NK-92 (cell line): Measurements from ENCODE around the gene TCIRG1.

Source experiments
- DNase-seq: peaks from one replicate; lab custom pipeline; 2025; ENCODE audit not compliant: unreplicated experiment; lab: John Stamatoyannopoulos, UW

The TCIRG1 gene

DNA sequence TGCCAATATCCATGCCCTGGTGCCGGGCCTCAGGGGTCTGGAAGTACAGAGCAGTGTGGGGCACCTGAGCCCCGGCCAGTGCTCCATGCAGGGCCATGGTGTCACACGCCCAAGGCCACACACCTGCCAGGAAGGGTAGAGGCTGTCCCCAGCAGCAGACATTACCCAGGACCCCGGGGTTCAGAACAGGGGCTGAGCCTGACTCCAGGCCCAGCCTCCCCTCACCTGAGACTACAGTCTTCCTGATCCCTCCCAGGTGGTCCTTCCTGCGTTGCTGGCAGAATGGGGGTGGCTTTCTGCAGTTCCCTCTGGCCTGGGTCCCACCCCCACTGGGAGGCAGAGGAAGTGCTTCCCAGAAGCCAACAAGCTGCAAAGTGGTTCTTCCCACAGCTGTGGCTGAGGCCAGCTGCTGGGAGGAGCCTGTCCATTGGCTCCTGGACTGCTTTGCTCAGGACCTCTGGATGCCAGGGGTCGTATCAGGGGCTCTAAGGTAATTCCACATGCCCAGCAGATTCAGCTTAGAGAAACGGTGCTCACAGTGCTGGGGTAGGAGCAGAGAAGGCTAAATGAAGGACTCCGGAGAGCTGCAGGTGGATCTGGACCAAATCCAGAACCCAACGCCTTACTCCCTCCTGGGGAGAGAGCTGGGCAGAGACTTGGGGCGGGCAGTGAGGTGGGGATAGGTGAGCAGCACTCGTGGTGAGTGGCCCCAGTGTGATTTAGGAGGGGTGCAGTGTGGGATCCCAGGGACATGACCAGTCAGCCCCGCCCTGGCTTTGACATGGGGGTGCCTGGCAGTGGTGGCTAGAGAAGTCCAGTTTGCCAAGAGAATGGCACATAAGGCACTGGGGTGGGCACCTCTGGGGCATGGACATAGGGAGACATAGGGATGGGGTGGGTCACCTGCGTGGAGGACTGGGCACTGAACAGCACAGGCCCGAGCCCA lies 12.6 kb downstream of the TCIRG1 start:
- no peak for DNase-seq

DNA sequence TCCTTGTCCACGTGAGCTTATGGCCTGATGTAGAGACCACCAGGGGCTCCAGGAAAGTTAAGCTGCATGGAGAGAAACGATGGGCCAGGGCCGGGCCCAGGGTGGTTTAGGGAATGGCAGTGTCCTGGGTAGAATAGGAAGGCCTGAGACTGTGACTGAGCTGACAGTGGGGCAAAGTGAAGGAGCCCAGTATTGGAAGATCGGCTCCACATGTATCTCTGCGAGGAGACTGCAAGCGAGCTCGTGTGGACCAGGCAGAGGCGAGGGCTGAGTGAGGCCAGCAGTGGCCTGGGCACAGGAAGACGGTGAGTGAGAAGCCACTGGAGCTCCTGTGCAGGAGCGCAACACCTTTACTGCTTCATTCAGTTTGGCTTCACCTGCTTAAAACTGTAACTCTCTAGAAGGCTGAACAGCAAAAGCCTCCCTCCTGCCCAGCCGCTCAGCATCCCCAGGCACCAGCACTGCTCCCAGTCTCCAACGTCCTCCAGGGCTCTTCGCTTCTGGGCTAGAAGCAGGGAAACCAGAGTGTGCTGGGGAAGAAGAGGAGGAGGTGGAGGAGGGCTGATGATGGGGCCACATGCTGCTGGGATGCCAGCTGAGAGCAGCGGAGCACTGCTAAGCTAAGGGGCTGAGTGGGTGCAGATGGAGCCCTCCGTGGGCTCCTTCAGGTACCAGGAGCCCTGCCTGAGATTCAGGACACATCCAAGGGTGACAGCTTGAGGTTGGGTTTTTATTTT lies 13.5 kb downstream of the TCIRG1 start:
- DNase-seq = no peak

DNA sequence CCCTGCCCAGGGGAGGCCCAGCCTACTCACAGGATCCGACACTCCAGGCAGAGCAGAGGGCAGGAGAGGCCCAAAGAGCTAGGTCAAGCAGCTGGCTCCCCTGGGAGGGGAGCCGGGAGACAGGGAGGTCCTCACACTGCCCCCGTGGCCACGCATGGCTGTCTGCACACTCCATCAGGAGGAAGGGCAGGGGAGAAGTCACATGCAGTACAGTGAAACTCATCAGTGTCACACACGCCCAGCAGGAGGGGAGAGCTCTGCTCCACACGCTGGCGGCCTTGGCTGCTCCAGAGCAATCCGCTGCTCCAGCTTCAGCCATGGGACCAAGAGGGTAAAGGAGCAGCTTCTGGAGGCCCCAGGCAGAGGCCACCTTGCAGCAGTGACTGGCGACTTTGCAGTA lies 14.3 kb downstream of the TCIRG1 start:
- DNase-seq = no peak

DNA sequence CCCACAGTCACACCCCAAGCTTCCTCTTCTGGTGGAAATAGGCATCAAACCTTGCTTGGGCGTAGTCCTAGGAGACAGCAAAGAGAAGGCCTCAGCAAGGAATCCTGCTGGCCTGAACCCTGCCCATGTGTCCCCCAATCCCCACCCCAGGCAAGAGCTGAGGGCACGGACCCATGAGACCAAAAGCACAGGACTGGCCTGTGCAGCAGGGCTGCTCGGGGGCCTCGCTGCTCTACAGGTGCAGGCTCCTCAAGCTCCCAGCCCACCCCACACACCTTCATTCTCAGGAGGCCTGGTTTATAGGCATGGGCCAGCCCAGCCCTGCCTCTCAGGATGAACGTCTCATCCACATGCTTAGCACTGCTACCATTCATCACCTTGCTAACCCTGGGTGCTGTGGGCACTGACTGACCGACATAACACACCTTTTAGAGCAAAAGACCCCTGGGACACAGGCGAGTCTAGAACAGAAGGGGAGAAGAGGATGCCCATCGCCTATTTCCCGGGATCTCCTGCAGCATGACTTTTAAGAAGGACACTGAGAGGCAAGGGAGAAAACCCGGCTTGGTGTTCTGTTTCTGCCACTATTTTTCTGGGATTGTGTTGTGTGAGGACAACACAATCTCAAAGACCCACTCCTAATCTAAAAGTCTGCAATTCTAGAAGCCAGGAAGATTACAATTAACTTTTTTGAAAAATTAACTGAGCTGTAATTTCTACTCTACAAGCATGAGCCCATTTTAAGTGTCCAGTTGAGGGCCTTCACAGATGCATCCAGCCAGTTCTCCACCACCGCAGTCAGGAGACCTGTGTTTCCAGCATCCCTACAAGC lies 15.4 kb downstream of the TCIRG1 start:
- no peak for DNase-seq

DNA sequence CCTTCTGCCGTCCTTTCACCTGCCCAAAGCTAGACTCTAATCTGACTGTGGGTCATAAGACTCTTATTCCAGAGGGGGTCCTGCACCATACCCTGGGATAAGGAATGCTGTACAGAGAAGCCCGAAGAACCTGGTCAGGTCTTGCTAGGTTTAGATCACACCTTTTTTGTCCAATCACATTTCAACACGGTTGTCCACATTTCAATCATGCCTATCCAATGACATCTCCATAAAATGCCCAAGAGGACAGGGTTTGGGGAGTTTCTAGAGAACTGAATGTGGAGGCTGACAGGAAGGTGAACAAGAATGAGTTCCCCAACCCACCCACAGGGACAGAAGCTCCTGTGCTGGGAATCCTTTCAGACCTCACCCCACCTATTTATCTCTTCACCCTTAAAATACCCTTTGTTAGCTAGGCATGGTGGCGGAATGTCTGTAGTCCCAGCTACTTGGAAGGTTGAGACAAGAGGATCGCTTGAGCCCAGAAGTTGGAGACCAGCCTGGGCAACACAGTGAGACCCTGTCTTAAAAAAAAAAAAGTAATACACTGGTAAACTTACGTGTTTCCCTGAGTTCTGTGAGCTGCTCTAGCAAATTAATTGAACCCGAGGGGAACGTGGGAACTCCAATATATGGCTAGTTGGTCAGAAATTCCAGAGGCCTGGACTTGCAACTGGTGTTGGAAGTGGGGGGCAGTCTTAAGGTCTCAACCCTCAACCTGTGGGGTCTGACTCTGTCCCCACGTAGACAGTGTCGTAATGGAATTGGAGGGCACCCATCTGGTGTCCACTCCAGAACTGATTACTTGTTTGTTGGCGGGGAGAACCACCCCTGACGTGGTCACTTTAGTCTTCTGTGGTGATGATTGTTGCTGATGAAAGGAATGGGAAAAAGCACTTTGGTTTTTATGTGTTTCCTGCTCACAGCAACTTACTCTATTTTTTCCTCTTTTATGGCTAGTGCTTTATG lies 17.8 kb downstream of the TCIRG1 start:
- DNase-seq = no peak

DNA sequence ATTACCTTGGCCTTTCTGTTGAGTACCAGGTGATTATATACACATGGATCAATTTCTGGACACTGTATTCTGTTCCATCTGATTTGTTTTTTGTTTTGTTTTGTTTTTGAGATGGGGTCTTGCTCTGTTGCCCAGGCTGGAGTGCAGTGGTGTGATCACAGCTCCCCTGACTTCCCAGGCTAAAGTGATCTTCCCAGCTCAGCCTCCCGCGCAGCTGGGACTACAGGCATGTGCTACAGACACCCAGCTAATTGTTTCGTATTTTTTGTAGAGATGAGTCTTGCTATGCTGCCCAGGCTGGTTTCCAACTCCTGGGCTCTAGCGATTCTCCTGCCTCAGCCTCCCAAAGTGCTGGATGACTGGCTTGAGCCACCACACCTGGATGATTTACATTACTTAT lies 19.0 kb downstream of the TCIRG1 start:
- no peak for DNase-seq

DNA sequence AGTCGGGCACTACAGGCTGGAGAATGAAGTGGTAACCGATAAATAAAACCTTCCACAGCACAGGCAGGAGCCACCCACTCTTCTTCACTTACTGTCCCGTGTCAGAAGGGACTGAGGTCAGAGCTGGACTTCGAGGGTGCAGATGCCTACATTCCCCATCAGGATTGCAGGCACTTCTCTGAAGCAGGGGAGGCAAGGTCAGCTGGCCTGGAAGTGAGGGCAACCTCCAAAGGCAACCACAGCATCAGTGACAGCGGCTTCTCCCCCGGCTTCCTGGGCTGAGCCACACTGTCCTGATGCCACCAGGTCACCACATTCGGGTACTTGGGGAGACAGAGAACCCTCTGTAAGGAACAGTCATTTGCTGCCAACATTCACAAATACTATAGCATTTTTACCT lies 22.7 kb downstream of the TCIRG1 start:
- DNase-seq = no peak

DNA sequence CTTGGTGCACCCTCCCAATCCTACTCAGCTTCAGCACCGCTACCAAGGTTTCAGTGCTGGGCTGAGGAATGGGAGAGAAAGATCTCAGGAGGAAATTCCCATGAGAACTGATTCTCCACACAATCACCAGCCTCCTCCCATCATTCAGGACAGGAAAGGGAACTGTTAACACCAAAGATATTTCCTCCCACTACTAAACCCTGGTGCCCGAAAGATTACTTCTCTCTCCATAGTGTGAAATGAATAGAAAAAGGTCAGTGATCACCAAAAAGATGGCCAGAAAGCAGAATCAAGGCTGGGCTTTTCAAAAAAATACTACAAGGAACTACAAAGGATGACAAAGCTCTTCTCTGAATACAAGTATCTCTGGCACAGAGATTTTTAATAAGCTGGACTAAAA lies 26.1 kb downstream of the TCIRG1 start:
- DNase-seq = no peak

DNA sequence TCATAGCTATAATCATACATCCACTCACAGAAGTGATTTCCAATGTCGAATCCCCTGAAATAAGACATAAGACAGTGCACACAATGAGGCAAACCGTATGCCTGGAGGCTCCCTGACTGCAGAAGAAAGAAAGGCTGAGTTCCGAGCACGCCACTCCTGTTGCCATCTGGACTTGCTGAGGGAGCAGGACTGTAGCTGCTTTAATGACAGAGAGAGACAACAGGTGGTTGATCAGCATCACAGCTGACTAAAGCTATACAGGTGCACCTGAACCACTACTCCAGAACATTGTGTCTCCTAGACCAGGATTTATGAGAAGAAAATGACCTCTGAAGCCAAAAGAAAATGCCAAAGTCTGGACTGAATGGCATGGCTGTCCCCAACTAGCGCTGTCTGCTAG lies 27.0 kb downstream of the TCIRG1 start:
- DNase-seq = no peak

DNA sequence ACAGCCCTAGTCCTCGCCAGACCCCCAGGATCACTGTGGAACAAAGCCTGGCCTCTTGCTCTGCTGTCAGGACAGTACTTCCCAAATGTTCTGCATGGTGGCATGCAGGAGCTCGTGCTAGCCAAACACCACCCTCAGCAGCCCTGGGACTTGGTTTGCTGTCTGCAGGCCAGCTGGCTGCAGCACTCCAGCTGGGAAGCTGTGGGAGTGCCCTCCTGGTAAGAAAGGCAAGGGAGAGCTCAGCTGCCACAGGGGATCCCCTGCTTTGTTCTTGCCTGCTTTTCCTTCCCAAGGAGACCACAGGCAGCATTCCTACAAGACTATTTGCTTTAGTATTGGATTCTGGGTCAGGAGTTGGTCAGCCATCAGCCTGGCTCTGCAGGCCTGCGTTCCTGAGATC lies 27.9 kb downstream of the TCIRG1 start:
- no peak for DNase-seq

DNA sequence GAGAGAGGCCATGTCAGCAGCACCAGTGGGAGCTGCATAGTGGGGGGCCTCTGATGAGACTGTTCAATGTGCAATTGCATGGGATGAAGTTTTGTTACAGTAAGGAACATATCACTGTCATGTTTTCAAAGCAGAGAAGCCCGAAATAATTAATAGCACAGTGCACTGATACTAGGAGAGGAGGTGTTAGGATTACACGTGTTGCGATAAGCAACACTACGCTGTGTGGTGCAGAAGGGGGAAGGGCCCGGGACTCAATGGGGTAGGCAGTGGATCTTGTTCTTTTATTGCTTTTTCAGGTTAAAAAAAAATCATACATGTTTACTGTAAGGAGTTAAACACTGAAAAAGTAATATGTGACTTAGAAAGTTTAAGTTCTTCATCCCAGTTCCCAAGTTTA lies 29.2 kb downstream of the TCIRG1 start:
- no peak for DNase-seq

DNA sequence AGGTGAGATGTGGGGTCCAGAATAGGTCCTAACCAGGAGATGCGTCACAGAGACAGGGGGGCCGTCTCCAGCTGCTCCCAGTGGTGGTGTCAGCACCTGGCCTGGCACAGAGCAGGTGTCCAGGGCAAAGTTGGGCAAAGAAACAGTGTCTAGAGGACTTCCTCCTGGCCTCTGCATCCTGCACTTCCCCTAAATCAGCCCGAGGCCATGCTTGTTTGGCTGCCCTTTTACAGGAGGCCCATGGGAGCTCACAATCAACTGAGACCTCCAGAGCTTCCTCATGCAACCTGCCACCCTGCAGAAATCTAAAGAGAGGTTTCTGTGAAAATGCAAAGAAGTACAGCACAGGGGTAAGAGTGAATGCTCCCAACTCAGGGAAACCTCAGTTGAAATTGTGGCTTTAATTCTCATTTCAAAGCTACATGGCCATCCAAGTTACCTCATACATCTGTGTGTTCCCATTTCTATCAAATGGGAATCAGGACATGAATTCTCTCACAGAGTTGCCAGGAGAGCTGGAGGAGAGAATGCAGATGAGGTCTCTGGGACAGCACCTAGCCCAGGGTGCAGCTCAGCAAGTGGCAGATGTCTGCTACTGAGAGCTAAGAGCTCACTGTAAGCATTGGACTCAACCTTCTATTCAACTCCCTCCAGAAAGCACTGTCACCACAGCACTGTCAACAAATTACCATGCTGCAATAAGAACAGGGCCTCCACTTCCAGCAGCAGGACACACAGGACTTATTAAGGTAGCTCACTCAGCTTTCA lies 32.6 kb downstream of the TCIRG1 start:
- no peak for DNase-seq

DNA sequence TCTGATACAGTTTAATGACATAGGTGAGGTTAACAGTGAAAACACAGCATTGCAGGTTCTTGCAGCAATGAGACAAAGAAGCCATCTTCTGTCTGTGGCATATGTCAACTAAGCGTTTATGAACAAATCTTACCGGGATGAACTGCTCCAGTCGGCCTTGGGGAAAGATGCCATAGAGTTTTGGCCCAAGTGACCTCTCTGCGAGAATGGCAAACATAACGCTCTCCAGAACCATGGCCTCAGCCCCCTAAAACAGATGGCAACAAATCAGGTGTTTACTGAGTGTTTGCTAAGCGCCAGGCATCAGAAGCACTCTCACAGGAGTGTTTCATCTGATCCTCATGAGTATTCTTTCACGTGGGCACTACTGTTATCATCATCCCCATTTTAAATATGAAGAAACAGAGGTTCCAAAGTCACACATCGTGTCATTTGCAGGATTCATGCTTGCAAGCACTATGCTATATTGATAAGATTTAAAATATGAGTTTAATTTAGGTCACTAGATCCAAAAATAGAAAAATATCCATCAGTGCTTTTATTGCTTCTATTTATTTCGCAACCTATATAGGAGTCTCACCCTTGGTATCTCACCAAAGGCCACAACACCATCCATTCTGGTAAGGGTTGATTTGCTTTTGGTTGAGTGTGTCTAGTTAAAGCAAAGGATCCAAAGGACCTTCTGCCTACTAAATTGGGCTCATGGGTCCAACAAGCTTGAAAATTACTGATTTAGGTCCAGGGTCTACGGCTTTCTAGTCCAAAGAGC lies 35.9 kb downstream of the TCIRG1 start:
- DNase-seq = no peak

DNA sequence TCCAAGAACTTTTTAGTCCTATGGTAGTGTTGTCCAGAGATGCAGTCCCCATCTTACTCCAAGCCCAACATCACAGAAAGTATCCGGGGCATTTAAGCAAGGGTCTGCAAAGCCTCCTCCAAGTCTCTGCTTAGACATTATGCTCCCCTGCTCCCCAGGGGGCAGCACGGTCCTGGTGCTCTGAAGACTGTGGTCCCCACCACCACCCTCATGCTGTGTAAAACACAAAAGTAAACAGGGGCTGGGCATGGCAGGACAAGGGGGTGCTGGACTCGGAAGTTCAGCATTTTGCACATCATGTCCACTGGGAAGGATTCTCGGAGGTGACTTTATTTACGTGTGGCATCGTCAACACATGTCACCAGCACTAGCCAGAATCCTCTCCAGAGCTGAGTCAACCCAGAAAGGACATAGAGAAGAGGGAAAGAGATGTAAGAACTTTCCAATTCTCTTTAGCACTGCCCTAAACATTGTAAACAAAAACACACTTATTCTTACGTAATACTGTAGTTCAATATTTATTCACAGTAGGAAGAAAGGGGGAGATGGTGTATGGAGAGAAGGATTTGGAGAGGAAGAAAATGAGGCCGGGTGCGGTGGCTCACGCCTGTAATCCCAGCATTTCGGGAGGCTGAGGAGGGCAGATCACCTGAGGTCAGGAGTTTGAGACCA lies 37.7 kb downstream of the TCIRG1 start:
- no peak for DNase-seq

DNA sequence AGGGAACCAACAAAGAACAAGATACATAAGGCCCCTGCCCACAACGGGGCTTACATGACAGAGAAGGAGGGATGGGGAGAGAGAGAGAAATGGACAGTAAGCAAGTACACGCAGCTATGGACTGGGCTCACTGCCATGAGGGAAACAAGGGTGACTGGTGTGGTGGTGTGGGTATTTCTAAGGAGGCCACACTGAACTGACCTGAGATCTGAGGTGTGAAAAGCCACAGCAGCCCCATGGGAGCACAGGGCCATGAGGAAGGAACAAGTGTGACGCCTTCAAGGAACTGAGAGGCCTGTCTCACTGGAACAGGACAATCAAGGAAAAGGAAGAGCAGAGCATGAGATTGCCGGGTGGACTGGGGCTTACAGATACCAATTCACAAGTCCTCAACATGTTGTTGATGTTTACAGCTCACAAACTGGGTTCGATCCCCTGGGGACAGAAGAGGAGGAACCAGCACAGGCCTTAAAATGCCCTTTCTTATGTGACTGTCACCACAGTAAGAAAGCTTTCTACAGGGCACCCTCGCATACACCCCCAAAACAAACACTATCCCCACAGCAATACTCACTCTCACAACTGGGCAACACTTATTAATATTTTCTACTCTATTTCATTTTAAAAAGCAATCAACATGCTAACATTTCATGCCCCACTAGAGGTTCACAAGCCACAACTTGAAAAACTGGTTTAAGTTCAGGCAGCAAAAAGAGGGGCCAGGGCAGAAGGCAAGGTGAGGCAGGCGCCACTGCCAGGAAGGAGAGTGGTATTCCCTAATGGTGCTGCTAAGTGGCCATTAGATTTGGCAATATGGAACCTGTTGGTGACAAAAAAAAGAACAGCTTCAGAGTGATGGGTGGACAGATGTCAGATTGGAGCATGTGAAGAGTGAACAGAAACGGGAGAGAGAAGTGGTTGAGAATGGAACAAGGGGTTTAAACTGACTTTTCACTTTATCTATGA lies 39.1 kb downstream of the TCIRG1 start:
- no peak for DNase-seq

DNA sequence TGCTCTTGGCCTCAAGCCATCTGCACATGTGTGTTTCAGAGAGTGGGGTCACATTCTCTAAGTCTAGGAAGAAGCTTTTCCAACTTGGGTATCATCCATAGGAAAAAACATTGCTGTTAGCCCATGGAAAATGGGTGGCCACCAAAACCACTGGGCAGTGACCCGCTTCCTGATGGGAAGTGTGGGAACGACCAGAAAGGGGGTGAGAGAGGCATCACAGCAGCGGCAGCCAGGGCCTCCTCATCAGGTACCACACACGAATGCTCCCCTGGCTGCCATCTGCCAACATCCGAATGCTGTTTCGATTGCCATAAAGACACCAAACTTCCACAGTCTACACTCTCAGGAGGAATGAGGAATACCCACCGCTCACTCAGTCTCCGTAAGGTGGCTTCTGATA lies 42.0 kb downstream of the TCIRG1 start:
- DNase-seq = no peak

DNA sequence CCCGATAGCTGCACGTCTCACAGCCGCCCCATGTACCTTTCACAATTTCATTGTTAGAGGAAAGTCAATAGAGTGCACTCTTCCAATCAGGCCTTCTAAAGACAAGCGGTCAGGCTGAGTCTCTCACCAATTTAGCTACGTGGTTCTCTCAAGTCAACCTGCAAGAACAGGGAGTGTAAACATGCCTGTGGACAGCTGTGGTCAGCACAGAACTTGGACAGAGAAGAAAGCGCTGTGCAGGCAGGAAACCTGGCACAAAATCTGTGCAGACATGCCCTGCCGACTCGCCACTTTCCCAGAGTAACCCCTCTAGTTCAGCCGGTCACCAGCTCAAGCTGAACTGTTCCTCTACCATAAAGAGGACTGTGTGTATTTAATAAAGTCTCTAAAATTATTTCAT lies 42.9 kb downstream of the TCIRG1 start:
- no peak for DNase-seq
